Neuronal stem cell (in vitro differentiated cells): Measurements from ENCODE around the gene CCDC106. TPM values are rescaled to one million over a fixed set of nuclear protein-coding genes. Genes with fewer than 3 reads are reported as not detected.

ENCODE experiments used
- DNase-seq: peaks from one replicate; pipeline ENCODE4 v3.0.0-alpha.2; 2013; ENCODE audit warnings: low spot score
- H2AFZ ChIP-seq: one replicate; pipeline ENCODE4 v1.6.1; 2013; ENCODE audit warnings: mild to moderate bottlenecking, low read length, inconsistent platforms
- H2AK5ac ChIP-seq: 2 replicates; pipeline ENCODE4 v1.6.1; 2013; ENCODE audit warnings: low read depth, mild to moderate bottlenecking, inconsistent platforms, low read length, moderate library complexity, mixed read lengths
- H2BK120ac ChIP-seq: 2 replicates; pipeline ENCODE4 v1.6.1; 2013; ENCODE audit warnings: low read depth, mild to moderate bottlenecking, inconsistent platforms, low read length, moderate library complexity, mixed read lengths
- H2BK12ac ChIP-seq: one replicate; pipeline ENCODE4 v1.6.1; 2013; ENCODE audit warnings: low read length, inconsistent platforms
- H2BK15ac ChIP-seq: 2 replicates; pipeline ENCODE4 v1.6.1; 2013; ENCODE audit warnings: mild to moderate bottlenecking, low read length, inconsistent platforms, mixed read lengths
- H2BK5ac ChIP-seq: one replicate; pipeline ENCODE4 v1.6.1; 2013; ENCODE audit warnings: inconsistent platforms, mild to moderate bottlenecking, low read length, moderate library complexity
- H3K14ac ChIP-seq: one replicate; pipeline ENCODE4 v1.6.1; 2013; ENCODE audit warnings: low read length, inconsistent platforms
- H3K18ac ChIP-seq: 2 replicates; pipeline ENCODE4 v1.6.1; 2013; ENCODE audit warnings: low read length, inconsistent platforms
- H3K23ac ChIP-seq: 2 replicates; pipeline ENCODE4 v1.6.1; 2013; ENCODE audit warnings: low read depth, mild to moderate bottlenecking, mixed read lengths, low read length, inconsistent platforms; ENCODE audit not compliant: poor library complexity
- H3K27ac ChIP-seq: replicated peaks from 3 replicates; pipeline ENCODE4 v1.5.1; 2013; ENCODE audit warnings: low read length, inconsistent platforms
- H3K27me3 ChIP-seq, 3 experiments: 2 replicates each; pipeline ENCODE4 v1.6.1; 2013; ENCODE audit warnings: low read length in 3 of 3, mild to moderate bottlenecking in 2 of 3, inconsistent platforms in 1 of 3, low read depth in 1 of 3, mixed read lengths in 1 of 3, moderate library complexity in 1 of 3; ENCODE audit not compliant: control insufficient read depth in 3 of 3, insufficient read depth in 3 of 3
- H3K36me3 ChIP-seq, 2 donors: replicated peaks in 1 of 2; 2 replicates each; pipeline ENCODE4 v1.6.1; 2013; ENCODE audit warnings: low read length in 2 of 2; ENCODE audit not compliant: control insufficient read depth in 2 of 2, insufficient read depth in 2 of 2
- H3K4ac ChIP-seq: 2 replicates; pipeline ENCODE4 v1.6.1; 2013; ENCODE audit warnings: inconsistent platforms, mild to moderate bottlenecking, low read length, moderate library complexity
- H3K4me1 ChIP-seq, 2 donors: 1 replicate in 1 of 2; 2 replicates in 1 of 2; pipeline ENCODE4 v1.6.1; 2013; ENCODE audit warnings: low read length in 2 of 2, low read depth in 1 of 2; ENCODE audit not compliant: control insufficient read depth in 2 of 2, insufficient read depth in 1 of 2
- H3K4me2 ChIP-seq: one replicate; pipeline ENCODE4 v1.6.1; 2013; ENCODE audit warnings: mild to moderate bottlenecking, low read length, inconsistent platforms; ENCODE audit not compliant: insufficient read depth, poor library complexity, severe bottlenecking
- H3K4me3 ChIP-seq, 2 donors: 2 replicates each; pipeline ENCODE4 v1.5.1; 2013; ENCODE audit warnings: low read length in 2 of 2, mild to moderate bottlenecking in 2 of 2, inconsistent platforms in 1 of 2, moderate library complexity in 1 of 2
- H3K79me1 ChIP-seq: one replicate; pipeline ENCODE4 v1.6.1; 2013; ENCODE audit warnings: low read depth, mild to moderate bottlenecking, inconsistent platforms, low read length, moderate library complexity
- H3K9ac ChIP-seq: one replicate; pipeline ENCODE4 v1.6.1; 2013; ENCODE audit warnings: mild to moderate bottlenecking, low read depth, low read length, inconsistent platforms; ENCODE audit not compliant: poor library complexity
- H3K9me3 ChIP-seq, 2 donors: replicated peaks in 1 of 2; 2 replicates each; pipeline versions ENCODE3 to v1.6.1; 2013; ENCODE audit warnings: low read length in 2 of 2, mild to moderate bottlenecking in 2 of 2, inconsistent platforms in 1 of 2, low read depth in 1 of 2, mixed read lengths in 1 of 2, moderate library complexity in 1 of 2; ENCODE audit not compliant: control insufficient read depth in 2 of 2, insufficient read depth in 1 of 2
- H4K8ac ChIP-seq: one replicate; pipeline ENCODE4 v1.6.1; 2013; ENCODE audit warnings: low read depth, mild to moderate bottlenecking, inconsistent platforms, low read length, moderate library complexity
- H4K91ac ChIP-seq: one replicate; pipeline ENCODE4 v1.6.1; 2013; ENCODE audit warnings: low read length, low read depth, mild to moderate bottlenecking, inconsistent platforms; ENCODE audit not compliant: poor library complexity
- WGBS, 2 donors: extraction: QIAGEN DNeasy Blood & Tissue Kit; methylation state at CpG; one replicate each; pipeline ENCODE4 v1.1.7; 2013; ENCODE audit warnings: missing lambda C conversion rate in 2 of 2, mixed read lengths in 1 of 2; ENCODE audit not compliant: insufficient read length in 2 of 2, insufficient replicate concordance in 1 of 2; ENCODE audit errors: extremely low coverage in 2 of 2; 5-methylcytosine and 5-hydroxymethylcytosine counted together
- polyA plus RNA-seq, 2 experiments: library from polyadenylated mRNA; stranded (reverse); fragments of 200-250 nt; gene quantifications; one replicate each; pipeline ENCODE4 v1.2.3, GENCODE V29; 2013

Gene CCDC106
- polyA plus RNA-seq (2013, experiment 1 of 2): 19.8 TPM
- 19.8 TPM for polyA plus RNA-seq (2013, experiment 2 of 2)

GRCh38 chr19:55647732-55648584 lies at the start of gene CCDC106:
CCDC106 (plus strand) TSS chr19:55648212; CDS start chr19:55649047, 835 bp downstream.
- H3K27me3 ChIP-seq: no peaks in the 10 kb centered on the region
- no CpG with 5 or more reads among the region's 87 CpGs for WGBS, 2 donors
- H2BK12ac ChIP-seq: peak within 1 kb of the TSS; percentile 94

DNA sequence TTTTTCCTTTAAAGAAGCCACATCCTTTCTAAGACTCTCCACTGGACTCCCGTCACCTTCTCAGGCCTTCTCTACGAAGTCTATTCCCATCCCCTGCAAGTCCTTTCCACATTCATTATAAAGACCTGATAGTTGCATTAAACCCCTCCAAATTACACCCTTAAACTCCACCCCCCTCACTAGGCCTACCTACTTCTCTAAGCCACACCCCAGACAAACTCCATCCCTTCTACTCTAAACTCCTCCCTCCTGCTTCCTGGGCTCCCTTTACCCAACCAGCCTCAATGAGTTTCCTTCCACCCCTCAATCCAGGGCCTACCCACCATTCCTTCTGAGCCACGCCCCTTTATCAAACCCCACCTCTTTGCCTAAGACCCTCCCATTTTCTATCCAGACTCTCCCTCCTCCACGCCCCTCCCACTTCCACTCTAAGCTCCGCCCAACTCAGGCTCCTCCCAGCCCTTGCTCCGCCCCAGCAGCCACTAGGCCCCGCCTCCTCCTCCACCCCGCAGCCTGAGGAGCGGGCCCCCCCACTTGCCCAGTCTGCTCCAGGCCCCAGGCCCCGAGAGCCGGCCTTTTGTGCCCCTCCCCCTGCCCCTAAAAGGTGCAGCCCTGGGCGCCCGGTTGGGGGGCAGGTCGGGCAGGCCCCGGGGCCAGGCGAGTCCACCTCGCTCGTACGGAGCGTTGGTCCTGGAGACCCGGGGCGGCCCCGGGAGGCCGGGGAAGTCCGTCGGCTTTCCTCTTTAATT lies 49.1 kb upstream of the CCDC106 start:
- peak overlapping the region; percentile 97 for H3K27ac ChIP-seq
- no peak overlapping the region for H2BK12ac ChIP-seq
- H3K9ac ChIP-seq: peak overlapping the region; percentile 68
- no peaks in the 10 kb centered on the region for H3K27me3 ChIP-seq
- H2BK5ac ChIP-seq: no peak overlapping the region
- WGBS, 2 donors: no CpG with 5 or more reads among the region's 26 CpGs
- no peak overlapping the region for H4K91ac ChIP-seq
- H4K8ac ChIP-seq: no peak overlapping the region
- peaks cover 5 to 9% of the 10 kb centered on the region in 2 donors for H3K4me1 ChIP-seq
- H3K18ac ChIP-seq: peak overlapping the region; percentile 97
- H2AK5ac ChIP-seq: no peak overlapping the region
- peak; percentile 98 for DNase-seq
- no peak overlapping the region for H3K4ac ChIP-seq
- H3K4me3 ChIP-seq: peak overlapping the region; percentile 78 to 87
- peaks cover 5 to 7% of the 10 kb centered on the region in 2 donors for H3K9me3 ChIP-seq
- H3K36me3 ChIP-seq: peaks cover 21 to 33% of the 10 kb centered on the region in 2 donors
- no peak overlapping the region for H3K14ac ChIP-seq
- peak overlapping the region; percentile 80 for H2AFZ ChIP-seq
- H3K4me2 ChIP-seq: peak overlapping the region; percentile 58
- H3K79me1 ChIP-seq: peaks cover 4% of the 10 kb centered on the region
- peak overlapping the region; percentile 57 for H3K23ac ChIP-seq
- H2BK15ac ChIP-seq: peak overlapping the region; percentile 50
- no peak overlapping the region for H2BK120ac ChIP-seq

More at GRCh38 chr19:55647732-55648584, at the start of gene CCDC106:
- Histone ChIP-seq H3K79me1 (peaks cover 27% of the 10 kb centered on the region), H2AK5ac (peak within 1 kb of the TSS; percentile 99), H2BK15ac (peak within 1 kb of the TSS; percentile 92), H4K91ac (no peak within 1 kb of the TSS), H3K23ac (peak within 1 kb of the TSS; percentile 91), H3K9me3 (no peaks in the 10 kb centered on the region), H3K9ac (peak within 1 kb of the TSS; percentile 99), H4K8ac (peak within 1 kb of the TSS; percentile 98), H2BK5ac (peak within 1 kb of the TSS; percentile 44), H2BK120ac (peak within 1 kb of the TSS; percentile 87), H3K4me3 (peak within 1 kb of the TSS; percentile 90), H3K27ac (peak within 1 kb of the TSS; percentile 75), H3K4me2 (peak within 1 kb of the TSS; percentile 91), H2AFZ (peak within 1 kb of the TSS; percentile 100), H3K4ac (peak within 1 kb of the TSS; percentile 93), H3K14ac (peak within 1 kb of the TSS; percentile 97), H3K18ac (peak within 1 kb of the TSS; percentile 100), H3K36me3 (peaks cover 29 to 43% of the 10 kb centered on the region in 2 donors), H3K4me1 (peaks cover 16 to 20% of the 10 kb centered on the region in 2 donors)
- peak; percentile 71 for DNase-seq

GRCh38 chr19:55599468-55599841 lies 48.6 kb upstream of the CCDC106 start, which contains the start of gene FIZ1:
FIZ1 (minus strand) TSS chr19:55599517; CDS start chr19:55597865, 1,652 bp downstream.
- H3K4me2 ChIP-seq: peak within 1 kb of the TSS; percentile 62
- H3K9me3 ChIP-seq: peaks cover 5 to 7% of the 10 kb centered on the region in 2 donors
- peak; percentile 99 for DNase-seq
- peak within 1 kb of the TSS; percentile 90 for H3K4ac ChIP-seq
- peak within 1 kb of the TSS; percentile 85 for H2BK5ac ChIP-seq
- peaks cover 4% of the 10 kb centered on the region for H3K79me1 ChIP-seq
- no CpG with 5 or more reads among the region's 23 CpGs for WGBS, 2 donors
- H3K27ac ChIP-seq: peak within 1 kb of the TSS; percentile 100
- peak within 1 kb of the TSS; percentile 96 for H3K9ac ChIP-seq
- H3K36me3 ChIP-seq: peaks cover 21 to 30% of the 10 kb centered on the region in 2 donors
- peak within 1 kb of the TSS; percentile 62 for H3K23ac ChIP-seq
- no peak within 1 kb of the TSS for H2BK120ac ChIP-seq
- peak within 1 kb of the TSS; percentile 54 for H2BK15ac ChIP-seq
- no peak within 1 kb of the TSS for H2BK12ac ChIP-seq
- H2AFZ ChIP-seq: peak within 1 kb of the TSS; percentile 90
- no peak within 1 kb of the TSS for H2AK5ac ChIP-seq
- peak within 1 kb of the TSS; percentile 99 for H4K8ac ChIP-seq
- H3K4me3 ChIP-seq: peak within 1 kb of the TSS; percentile 78 to 88
- H3K27me3 ChIP-seq: no peaks in the 10 kb centered on the region
- H3K4me1 ChIP-seq: peaks cover 5 to 9% of the 10 kb centered on the region in 2 donors
- peak within 1 kb of the TSS; percentile 100 for H4K91ac ChIP-seq
- H3K14ac ChIP-seq: peak within 1 kb of the TSS; percentile 86
- peak within 1 kb of the TSS; percentile 100 for H3K18ac ChIP-seq
